ENCODE data around the gene TMPRSS4. TPM values are rescaled to one million over a fixed set of nuclear protein-coding genes. Genes with fewer than 3 reads are reported as not detected.

Gene TMPRSS4
- total RNA-seq, 1 experiment from 2014 or later, result 1.5 TPM

DNA sequence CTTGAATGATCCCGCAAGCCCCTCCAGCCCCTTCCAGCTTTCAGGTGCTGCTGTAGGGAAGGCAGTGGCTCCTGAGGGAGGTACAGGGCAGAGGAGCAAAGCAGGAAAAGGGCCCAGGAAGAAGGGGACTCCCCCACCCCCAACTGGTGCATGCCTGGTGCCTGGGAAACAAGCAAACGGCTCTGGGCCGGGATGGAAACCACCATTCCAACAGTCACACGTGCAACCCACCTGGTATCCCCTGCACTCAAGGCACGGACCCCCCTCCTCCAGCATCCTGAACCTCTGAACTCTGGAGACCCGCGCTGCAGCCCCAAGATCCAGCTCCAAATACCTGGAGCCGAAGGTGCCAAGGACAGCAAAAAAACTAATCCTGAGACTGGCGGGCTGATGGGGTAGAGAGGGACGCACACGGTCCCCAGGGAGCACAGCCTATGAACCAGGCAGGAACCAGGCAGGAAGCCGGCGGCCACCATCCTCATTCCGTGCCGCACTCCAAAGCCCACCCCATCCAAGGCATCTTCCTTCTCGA lies 75.2 kb downstream of the TMPRSS4 start:
- peak overlapping the region in 1 of 2 experiments; percentile 50; a peak in 2 of 4 replicates for H3K4me3 ChIP-seq (replicated peaks in 1 of 2; ENCODE audit: low read depth in 1 of 2, low read length in 2 of 2)
- H3K4me2 ChIP-seq (ENCODE audit: low read length), result peak overlapping the region; percentile 79
- H4K20me1 ChIP-seq (ENCODE audit: insufficient read depth), result no peaks in the 10 kb centered on the region
- H3K4me1 ChIP-seq (ENCODE audit: control insufficient read depth in 1 of 2, insufficient read depth in 2 of 2, low read length in 2 of 2), result peaks cover 10 to 24% of the 10 kb centered on the region in 2 experiments; a peak in 3 of 4 replicates
- H2AFZ ChIP-seq (ENCODE audit: low read depth, low read length, poor library complexity, severe bottlenecking), result peak overlapping the region; percentile 31
- no peaks in the 10 kb centered on the region for H3K27me3 ChIP-seq (ENCODE audit: insufficient read depth, low read length)
- no peaks in the 10 kb centered on the region for H3K79me2 ChIP-seq (ENCODE audit: insufficient read depth, low read length)
- ChIA-PET RAD21 (ENCODE audit: low non-redundant PET in 1 of 2, low total read pairs in 2 of 2, uncharacterized antibody in 2 of 2, unreplicated experiment in 2 of 2) (interaction anchor here in 1 of 2 experiments (0.6 kb wide), 2 partner anchors 100 to 213 kb away, joined by 4 to 5 read pairs; no protein-coding TSS in a partner anchor), POLR2A (no interaction called here), CTCF (no interaction called here)
- TF ChIP-seq, protein P1, sequence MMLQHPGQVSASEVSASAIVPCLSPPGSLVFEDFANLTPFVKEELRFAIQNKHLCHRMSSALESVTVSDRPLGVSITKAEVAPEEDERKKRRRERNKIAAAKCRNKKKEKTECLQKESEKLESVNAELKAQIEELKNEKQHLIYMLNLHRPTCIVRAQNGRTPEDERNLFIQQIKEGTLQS (IDR thresholded peaks at IDR 0.05), result no peak
- no peak for TF ChIP-seq RAD21 (IDR thresholded peaks at IDR 0.05; ENCODE audit: low read depth)
- no peak for TF ChIP-seq ELF1 (IDR thresholded peaks at IDR 0.05; ENCODE audit: borderline replicate concordance, low read depth)
- no peak for TF ChIP-seq JUND (IDR thresholded peaks at IDR 0.05)
- no peak for TF ChIP-seq ZNF274 (IDR thresholded peaks at IDR 0.05; ENCODE audit: low read depth, low read length)
- TF ChIP-seq POLR2A (IDR thresholded peaks at IDR 0.05; ENCODE audit: borderline replicate concordance, extremely low read depth, insufficient read depth, insufficient read length), result no peak
- no peak for TF ChIP-seq CEBPB (IDR thresholded peaks at IDR 0.05; ENCODE audit: low read depth)
- no peak for TF ChIP-seq SP1 (IDR thresholded peaks at IDR 0.05; ENCODE audit: low read depth)
- TF ChIP-seq EZH2 (IDR thresholded peaks at IDR 0.05), result no peak
- no peak for TF ChIP-seq FOSL1 (IDR thresholded peaks at IDR 0.05; ENCODE audit: low read depth)
- TF ChIP-seq SRF (IDR thresholded peaks at IDR 0.05; ENCODE audit: low read depth), result no peak
- TF ChIP-seq POLR2AphosphoS5 (IDR thresholded peaks at IDR 0.05; ENCODE audit: low read depth, low read length), result no peak
- TF ChIP-seq REST (IDR thresholded peaks at IDR 0.05; ENCODE audit: low read depth), result no peak
- no peak for TF ChIP-seq EZH2phosphoT487 (IDR thresholded peaks at IDR 0.05; ENCODE audit: borderline replicate concordance)
- TF ChIP-seq SIN3A (IDR thresholded peaks at IDR 0.05; ENCODE audit: low read depth), result no peak
- TF ChIP-seq EGR1 (IDR thresholded peaks at IDR 0.05; ENCODE audit: low read depth), result no peak
- no peak for TF ChIP-seq ZFX (IDR thresholded peaks at IDR 0.05)
- TF ChIP-seq YY1 (IDR thresholded peaks at IDR 0.05; ENCODE audit: extremely low read depth, insufficient replicate concordance, low read depth, low read length), result no peak
- no peak for TF ChIP-seq CTCF (IDR thresholded peaks at IDR 0.05 in 2 of 3, conservative IDR thresholded peaks at IDR 0.05 in 1 of 3; ENCODE audit: borderline replicate concordance in 1 of 3, insufficient read depth in 1 of 3, low read depth in 2 of 3, low read length in 2 of 3)
- H3K9me2 ChIP-seq (ENCODE audit: insufficient read depth), result no peaks in the 10 kb centered on the region
- no peaks in the 10 kb centered on the region for H3K36me3 ChIP-seq (ENCODE audit: control insufficient read depth in 1 of 2, insufficient read depth in 2 of 2, low read length in 2 of 2)
- DNase-seq (ENCODE audit: low read depth, low spot score) (no peak), ATAC-seq (no peak)
- intact Hi-C loops (cut with micrococcal nuclease), result loop anchor here (10.0 kb wide), 1 partner anchor 543 kb away; no protein-coding TSS in a partner anchor
- no peak overlapping the region for H3K27ac ChIP-seq (ENCODE audit: low read depth, low read length)
- no peaks in the 10 kb centered on the region for H3K9me3 ChIP-seq (ENCODE audit: control insufficient read depth in 1 of 2, insufficient read depth in 1 of 2, low read depth in 1 of 2, low read length in 2 of 2)
- no peak overlapping the region for H3K9ac ChIP-seq (ENCODE audit: low read length)
- no TSS peak for BruUV-seq (replicated peaks)

Data from HCT116 (cell line).